Measurements from ENCODE around the gene FEM1C. TPM values are rescaled to one million over a fixed set of nuclear protein-coding genes. Genes with fewer than 3 reads are reported as not detected.
A peak's percentile ranks its signal among the peaks of the same experiment; 100 is the strongest.
"Not testable (repeated sequence)": the region's sequence is repeated elsewhere in the genome, so short reads cannot be mapped to it uniquely, and the experiment has no call there.

FEM1C gene
- total RNA-seq, 1 donor from 2014 or later = 24.1 TPM

- H3K4me1 ChIP-seq = peaks cover 6% of the 10 kb centered on the region
- TF ChIP-seq, protein P1, sequence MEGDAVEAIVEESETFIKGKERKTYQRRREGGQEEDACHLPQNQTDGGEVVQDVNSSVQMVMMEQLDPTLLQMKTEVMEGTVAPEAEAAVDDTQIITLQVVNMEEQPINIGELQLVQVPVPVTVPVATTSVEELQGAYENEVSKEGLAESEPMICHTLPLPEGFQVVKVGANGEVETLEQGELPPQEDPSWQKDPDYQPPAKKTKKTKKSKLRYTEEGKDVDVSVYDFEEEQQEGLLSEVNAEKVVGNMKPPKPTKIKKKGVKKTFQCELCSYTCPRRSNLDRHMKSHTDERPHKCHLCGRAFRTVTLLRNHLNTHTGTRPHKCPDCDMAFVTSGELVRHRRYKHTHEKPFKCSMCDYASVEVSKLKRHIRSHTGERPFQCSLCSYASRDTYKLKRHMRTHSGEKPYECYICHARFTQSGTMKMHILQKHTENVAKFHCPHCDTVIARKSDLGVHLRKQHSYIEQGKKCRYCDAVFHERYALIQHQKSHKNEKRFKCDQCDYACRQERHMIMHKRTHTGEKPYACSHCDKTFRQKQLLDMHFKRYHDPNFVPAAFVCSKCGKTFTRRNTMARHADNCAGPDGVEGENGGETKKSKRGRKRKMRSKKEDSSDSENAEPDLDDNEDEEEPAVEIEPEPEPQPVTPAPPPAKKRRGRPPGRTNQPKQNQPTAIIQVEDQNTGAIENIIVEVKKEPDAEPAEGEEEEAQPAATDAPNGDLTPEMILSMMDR (IDR thresholded peaks at IDR 0.05) = no peak
- no peaks in the 10 kb centered on the region for H3K9me3 ChIP-seq
- no peaks in the 10 kb centered on the region for H3K36me3 ChIP-seq
- DNase-seq (no peak), ATAC-seq (no peak)
- no peaks in the 10 kb centered on the region for H3K27me3 ChIP-seq (ENCODE audit: low read depth)
- no peak overlapping the region for H3K4me3 ChIP-seq
- no peak overlapping the region for H3K27ac ChIP-seq
- intact Hi-C loops (cut with DNase I) = no loop called here
Measured at GRCh38 chr5:115480900-115481299, 63.7 kb downstream of the FEM1C start.

DNA sequence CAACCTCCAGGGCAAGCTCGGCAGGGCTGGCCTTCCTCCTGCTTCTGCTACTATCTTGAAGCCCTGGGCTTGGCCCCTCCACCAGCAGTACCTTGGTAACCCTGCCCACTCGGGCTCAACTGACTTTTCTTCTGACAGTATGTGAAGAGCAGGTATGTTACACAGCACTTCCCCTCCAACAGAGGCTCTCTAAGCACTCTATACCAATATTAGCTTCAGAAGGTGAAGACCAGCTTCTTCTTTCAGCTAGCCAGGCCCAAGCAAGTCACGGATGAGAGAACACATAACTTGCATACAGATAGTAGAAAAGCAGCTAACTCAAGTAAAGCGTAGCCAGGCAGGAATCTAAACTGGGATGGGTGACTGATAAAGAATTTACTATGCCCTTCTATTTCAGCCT, 64.3 kb downstream of the FEM1C start:
- Histone ChIP-seq H3K9me3 (no peaks in the 10 kb centered on the region), H3K4me3 (no peak overlapping the region), H3K27me3 (ENCODE audit: low read depth) (no peaks in the 10 kb centered on the region), H3K27ac (no peak overlapping the region), H3K4me1 (peaks cover 6% of the 10 kb centered on the region), H3K36me3 (no peaks in the 10 kb centered on the region)
- intact Hi-C loops (cut with DNase I) = no loop called here
- ATAC-seq = no peak
- TF ChIP-seq, protein P1 (IDR thresholded peaks at IDR 0.05) = no peak
- DNase-seq = no peak

GRCh38 chr5:115479166-115479873, 65.3 kb downstream of the FEM1C start:
- H3K4me3 ChIP-seq; DNase-seq; intact Hi-C loops (cut with DNase I); H3K9me3 ChIP-seq; H3K4me1 ChIP-seq; H3K27me3 ChIP-seq (ENCODE audit: low read depth); H3K36me3 ChIP-seq; H3K27ac ChIP-seq; ATAC-seq: not testable (repeated sequence)

- ATAC-seq = no peak
- Histone ChIP-seq H3K4me3 (no peak overlapping the region), H3K4me1 (no peaks in the 10 kb centered on the region), H3K36me3 (no peaks in the 10 kb centered on the region), H3K27ac (no peak overlapping the region), H3K9me3 (no peaks in the 10 kb centered on the region), H3K27me3 (ENCODE audit: low read depth) (no peaks in the 10 kb centered on the region)
- TF ChIP-seq, protein P1 (IDR thresholded peaks at IDR 0.05) = no peak
- intact Hi-C loops (cut with DNase I) = no loop called here
- no peak for DNase-seq
Measured at GRCh38 chr5:115478281-115478680, 66.3 kb downstream of the FEM1C start.

DNA sequence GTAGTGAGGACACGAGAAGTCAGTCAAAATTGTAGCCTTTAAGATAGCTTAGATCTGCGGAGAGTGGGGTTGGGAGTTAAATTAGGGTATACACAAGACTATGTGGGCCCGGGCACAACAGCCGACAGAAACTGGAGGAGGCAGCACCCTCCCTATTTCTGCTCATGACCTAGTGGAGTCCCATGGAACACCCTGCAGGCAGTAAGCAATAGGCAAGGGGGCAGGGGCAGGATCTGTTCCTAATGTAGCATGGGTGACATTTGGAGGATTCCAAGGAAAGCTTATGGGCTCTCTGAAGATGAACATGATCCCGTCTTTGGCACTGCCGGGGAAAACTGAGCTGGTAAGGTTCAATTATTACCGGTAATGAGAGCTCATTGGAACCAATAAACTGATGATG, 67.0 kb downstream of the FEM1C start:
- H3K4me1 ChIP-seq = peaks cover 5% of the 10 kb centered on the region
- TF ChIP-seq, protein P1 (IDR thresholded peaks at IDR 0.05) = no peak
- ATAC-seq (no peak), DNase-seq (no peak)
- H3K9me3 ChIP-seq = no peaks in the 10 kb centered on the region
- intact Hi-C loops (cut with DNase I) = no loop called here
- H3K27me3 ChIP-seq (ENCODE audit: low read depth) = no peaks in the 10 kb centered on the region
- H3K27ac ChIP-seq = no peak overlapping the region
- H3K4me3 ChIP-seq = no peak overlapping the region
- no peaks in the 10 kb centered on the region for H3K36me3 ChIP-seq

DNA sequence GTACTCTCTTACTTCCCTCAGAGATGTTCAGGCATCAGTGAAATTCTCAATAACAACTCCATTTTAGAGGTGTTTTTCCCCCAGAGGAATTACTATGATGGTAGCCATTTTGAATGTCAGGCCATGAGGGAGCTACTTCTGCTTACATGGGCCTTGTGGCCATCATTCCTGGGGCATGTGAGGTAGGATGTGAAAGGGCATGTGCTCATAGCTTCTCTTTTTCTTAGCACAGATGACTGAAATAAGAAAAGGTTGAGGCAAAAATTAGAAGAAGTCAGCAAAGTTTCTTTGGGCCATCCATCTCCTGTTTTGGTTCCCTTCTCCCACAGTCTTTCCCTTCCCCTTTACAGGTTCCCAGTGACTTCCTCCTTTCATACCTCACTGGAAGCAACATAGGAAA, 68.8 kb downstream of the FEM1C start:
- ATAC-seq = peak in 1 of 2 donors; percentile 53
- no peak overlapping the region for H3K4me3 ChIP-seq
- no peak for DNase-seq
- no peaks in the 10 kb centered on the region for H3K9me3 ChIP-seq
- no peaks in the 10 kb centered on the region for H3K36me3 ChIP-seq
- TF ChIP-seq, protein P1 (IDR thresholded peaks at IDR 0.05) = no peak
- H3K27ac ChIP-seq = no peak overlapping the region
- peaks cover 7% of the 10 kb centered on the region for H3K4me1 ChIP-seq
- intact Hi-C loops (cut with DNase I) = no loop called here
- no peaks in the 10 kb centered on the region for H3K27me3 ChIP-seq (ENCODE audit: low read depth)
